ENCODE results near the gene FTCD.

The FTCD gene

DNA sequence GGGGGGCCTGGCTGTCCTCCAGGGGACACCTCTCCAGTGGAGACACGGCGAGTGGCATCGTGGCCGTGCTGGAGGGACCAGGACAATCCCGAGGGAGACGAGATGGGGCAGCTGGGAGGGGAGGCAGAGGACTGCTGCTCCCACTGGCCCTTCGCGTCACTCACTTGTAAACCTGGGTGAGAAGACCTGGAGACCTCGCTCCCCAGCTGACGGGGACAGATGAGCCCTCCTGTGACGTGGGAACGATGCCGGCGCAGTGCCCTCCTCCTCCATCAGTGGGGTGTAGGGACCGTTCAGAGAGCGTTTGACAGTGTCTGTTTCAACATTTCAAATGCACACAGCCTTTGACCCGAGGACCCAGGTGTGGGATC, 24.3 kb upstream of the FTCD start:
- TF ChIP-seq FOXP2 (optimal IDR thresholded peaks at IDR 0.05; ENCODE audit: borderline replicate concordance, extremely low read depth, extremely low read length, insufficient read depth) (no peak), TAF1 (IDR thresholded peaks at IDR 0.05; ENCODE audit: borderline replicate concordance, insufficient read depth, low read length) (no peak), SIN3A (IDR thresholded peaks at IDR 0.05; ENCODE audit: borderline replicate concordance, insufficient read depth, low read length) (no peak), POLR2AphosphoS5 (IDR thresholded peaks at IDR 0.05; ENCODE audit: low read depth, low read length) (no peak)
- TF ChIP-seq, protein P1, sequence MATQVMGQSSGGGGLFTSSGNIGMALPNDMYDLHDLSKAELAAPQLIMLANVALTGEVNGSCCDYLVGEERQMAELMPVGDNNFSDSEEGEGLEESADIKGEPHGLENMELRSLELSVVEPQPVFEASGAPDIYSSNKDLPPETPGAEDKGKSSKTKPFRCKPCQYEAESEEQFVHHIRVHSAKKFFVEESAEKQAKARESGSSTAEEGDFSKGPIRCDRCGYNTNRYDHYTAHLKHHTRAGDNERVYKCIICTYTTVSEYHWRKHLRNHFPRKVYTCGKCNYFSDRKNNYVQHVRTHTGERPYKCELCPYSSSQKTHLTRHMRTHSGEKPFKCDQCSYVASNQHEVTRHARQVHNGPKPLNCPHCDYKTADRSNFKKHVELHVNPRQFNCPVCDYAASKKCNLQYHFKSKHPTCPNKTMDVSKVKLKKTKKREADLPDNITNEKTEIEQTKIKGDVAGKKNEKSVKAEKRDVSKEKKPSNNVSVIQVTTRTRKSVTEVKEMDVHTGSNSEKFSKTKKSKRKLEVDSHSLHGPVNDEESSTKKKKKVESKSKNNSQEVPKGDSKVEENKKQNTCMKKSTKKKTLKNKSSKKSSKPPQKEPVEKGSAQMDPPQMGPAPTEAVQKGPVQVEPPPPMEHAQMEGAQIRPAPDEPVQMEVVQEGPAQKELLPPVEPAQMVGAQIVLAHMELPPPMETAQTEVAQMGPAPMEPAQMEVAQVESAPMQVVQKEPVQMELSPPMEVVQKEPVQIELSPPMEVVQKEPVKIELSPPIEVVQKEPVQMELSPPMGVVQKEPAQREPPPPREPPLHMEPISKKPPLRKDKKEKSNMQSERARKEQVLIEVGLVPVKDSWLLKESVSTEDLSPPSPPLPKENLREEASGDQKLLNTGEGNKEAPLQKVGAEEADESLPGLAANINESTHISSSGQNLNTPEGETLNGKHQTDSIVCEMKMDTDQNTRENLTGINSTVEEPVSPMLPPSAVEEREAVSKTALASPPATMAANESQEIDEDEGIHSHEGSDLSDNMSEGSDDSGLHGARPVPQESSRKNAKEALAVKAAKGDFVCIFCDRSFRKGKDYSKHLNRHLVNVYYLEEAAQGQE (IDR thresholded peaks at IDR 0.05; ENCODE audit: insufficient read depth in 1 of 2, low read depth in 2 of 2, low read length in 2 of 2): no peak

DNA sequence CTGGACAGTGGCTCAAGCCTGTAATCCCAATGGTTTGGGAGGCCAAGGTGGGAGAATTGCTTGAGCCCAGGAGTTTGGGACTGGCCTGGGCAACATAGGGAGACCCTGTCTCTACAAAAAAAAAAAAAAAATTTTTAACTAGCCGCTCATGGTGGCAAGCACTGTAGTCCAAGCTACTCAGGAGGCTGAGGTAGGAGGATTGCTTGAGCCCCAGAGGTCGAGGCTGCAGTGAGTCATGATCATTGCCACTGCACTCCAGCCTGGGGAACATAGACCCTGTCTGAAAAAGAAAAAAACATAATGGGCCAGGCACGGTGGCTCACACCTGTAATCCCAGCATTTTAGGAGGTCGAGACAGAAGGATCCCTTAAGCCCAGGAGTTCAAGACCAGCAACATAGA, 23.6 kb upstream of the FTCD start:
- TF ChIP-seq, protein P1 (IDR thresholded peaks at IDR 0.05; ENCODE audit: insufficient read depth in 1 of 2, low read depth in 2 of 2, low read length in 2 of 2): no peak
- TF ChIP-seq SIN3A (IDR thresholded peaks at IDR 0.05; ENCODE audit: borderline replicate concordance, insufficient read depth, low read length): no peak
- no peak for TF ChIP-seq FOXP2 (optimal IDR thresholded peaks at IDR 0.05; ENCODE audit: borderline replicate concordance, extremely low read depth, extremely low read length, insufficient read depth)
- no peak for TF ChIP-seq POLR2AphosphoS5 (IDR thresholded peaks at IDR 0.05; ENCODE audit: low read depth, low read length)
- TF ChIP-seq TAF1 (IDR thresholded peaks at IDR 0.05; ENCODE audit: borderline replicate concordance, insufficient read depth, low read length): no peak

DNA sequence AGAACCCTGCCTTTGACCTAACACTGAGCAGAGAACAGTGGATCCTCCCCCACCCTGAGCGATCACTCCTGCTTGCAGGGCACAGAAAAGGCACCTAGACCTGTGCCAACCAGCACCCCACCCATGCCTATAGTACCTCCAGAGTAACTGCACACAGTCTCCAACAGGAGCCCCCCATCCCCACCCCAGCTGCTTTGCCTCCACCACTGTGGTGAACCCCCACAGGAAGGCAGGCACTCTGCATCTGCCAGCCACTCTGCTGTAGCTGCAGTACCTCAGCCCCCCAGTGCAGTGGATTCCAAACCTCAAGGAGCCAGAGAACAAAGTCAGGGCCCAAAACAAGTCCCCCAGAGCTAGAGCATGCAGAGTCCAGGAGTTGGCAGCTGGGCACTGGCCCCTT, 18.2 kb upstream of the FTCD start:
- TF ChIP-seq FOXP2 (optimal IDR thresholded peaks at IDR 0.05; ENCODE audit: borderline replicate concordance, extremely low read depth, extremely low read length, insufficient read depth) (no peak), SIN3A (IDR thresholded peaks at IDR 0.05; ENCODE audit: borderline replicate concordance, insufficient read depth, low read length) (no peak), POLR2AphosphoS5 (IDR thresholded peaks at IDR 0.05; ENCODE audit: low read depth, low read length) (no peak), TAF1 (IDR thresholded peaks at IDR 0.05; ENCODE audit: borderline replicate concordance, insufficient read depth, low read length) (no peak)
- TF ChIP-seq, protein P1 (IDR thresholded peaks at IDR 0.05; ENCODE audit: insufficient read depth in 1 of 2, low read depth in 2 of 2, low read length in 2 of 2): no peak

DNA sequence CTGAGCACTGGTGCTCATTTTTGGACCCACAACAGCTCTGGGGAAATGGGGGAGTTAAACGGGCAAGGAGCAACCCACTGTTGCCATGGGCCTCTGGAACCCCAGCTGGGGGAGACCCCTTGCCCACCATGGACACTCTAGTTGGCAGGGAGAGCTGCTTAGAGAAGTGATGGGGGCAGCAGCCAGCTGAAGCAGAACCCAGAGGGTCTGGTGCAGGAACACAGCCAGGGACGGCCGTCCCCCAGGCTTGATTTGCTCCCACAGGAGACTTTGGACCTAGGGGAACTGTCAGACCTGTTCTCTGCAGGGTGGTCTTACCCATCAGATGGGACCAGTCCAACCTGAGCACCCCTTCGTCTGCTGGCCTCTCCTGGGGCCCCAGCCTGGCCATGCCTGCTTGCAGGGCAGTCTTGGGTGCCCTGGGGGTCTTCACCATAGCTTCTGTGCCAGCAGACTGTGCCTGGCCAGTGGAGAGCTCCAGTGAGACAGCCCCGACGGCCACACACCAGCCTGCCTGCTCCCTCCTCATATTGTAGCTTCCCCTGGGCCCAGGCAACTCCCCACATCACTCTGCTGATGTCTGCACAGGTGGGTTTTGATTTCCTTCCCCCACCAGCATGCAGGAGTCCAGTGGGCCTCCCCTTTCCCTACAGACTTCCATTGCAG, 17.6 kb upstream of the FTCD start:
- no peak for TF ChIP-seq SIN3A (IDR thresholded peaks at IDR 0.05; ENCODE audit: borderline replicate concordance, insufficient read depth, low read length)
- no peak for TF ChIP-seq TAF1 (IDR thresholded peaks at IDR 0.05; ENCODE audit: borderline replicate concordance, insufficient read depth, low read length)
- no peak for TF ChIP-seq POLR2AphosphoS5 (IDR thresholded peaks at IDR 0.05; ENCODE audit: low read depth, low read length)
- TF ChIP-seq FOXP2 (optimal IDR thresholded peaks at IDR 0.05; ENCODE audit: borderline replicate concordance, extremely low read depth, extremely low read length, insufficient read depth): no peak
- TF ChIP-seq, protein P1 (IDR thresholded peaks at IDR 0.05; ENCODE audit: insufficient read depth in 1 of 2, low read depth in 2 of 2, low read length in 2 of 2): no peak

All from PFSK-1 (cell line).